HepG2 (cell line): Measurements from ENCODE around the gene PODXL. TPM values are rescaled to one million over a fixed set of nuclear protein-coding genes. Genes with fewer than 3 reads are reported as not detected.

Source experiments
- DNMT1 ChIP-seq: sonication (generic); formaldehyde crosslinking; IDR thresholded peaks from 2 replicates; pipeline ENCODE4 v1.5.1; 2020; ENCODE audit warnings: mild to moderate bottlenecking, missing genetic modification reagents
- FOXJ3 ChIP-seq: sonication (generic); formaldehyde crosslinking; IDR thresholded peaks from 2 replicates; pipeline ENCODE4 v1.4.0; 2020; ENCODE audit warnings: missing genetic modification reagents, mild to moderate bottlenecking, borderline replicate concordance
- FOXK2 ChIP-seq: fragments of 450-650 bp; IDR thresholded peaks from 2 replicates; pipeline ENCODE4 v1.6.1; 2016
- HES4 ChIP-seq: sonication (generic); formaldehyde crosslinking; IDR thresholded peaks from 2 replicates; pipeline ENCODE4 v1.9.0; 2021; ENCODE audit warnings: mild to moderate bottlenecking, missing genetic modification reagents, borderline replicate concordance
- HHEX ChIP-seq: IDR thresholded peaks from 2 replicates; pipeline ENCODE4 v1.6.1; 2016; ENCODE audit warnings: control low read depth
- IRX3 ChIP-seq: sonication (generic); formaldehyde crosslinking; IDR thresholded peaks from 2 replicates; pipeline ENCODE4 v1.8.1; 2023; ENCODE audit warnings: mild to moderate bottlenecking, low read depth, missing genetic modification reagents, borderline replicate concordance
- NCOA1 ChIP-seq: sonication (generic); formaldehyde crosslinking; IDR thresholded peaks from 2 replicates; pipeline ENCODE4 v1.9.0; 2021; ENCODE audit warnings: missing genetic modification reagents
- NR3C1 ChIP-seq: sonication (generic); formaldehyde crosslinking; IDR thresholded peaks from 2 replicates; pipeline ENCODE4 v1.4.0; 2020; ENCODE audit warnings: missing genetic modification reagents
- SIN3A ChIP-seq: IDR thresholded peaks from 2 replicates; pipeline ENCODE4 v1.6.1; 2011; ENCODE audit warnings: low read depth, mild to moderate bottlenecking, control low read depth, low read length, borderline replicate concordance
- SMC3 ChIP-seq: IDR thresholded peaks from 2 replicates; pipeline ENCODE4 v1.6.1; 2011; ENCODE audit warnings: low read length, improper control_type of control experiment
- SUZ12 ChIP-seq: fragments of 150-350 bp; IDR thresholded peaks from 2 replicates; pipeline ENCODE4 v1.6.1; 2014; ENCODE audit warnings: low read depth, low read length
- ZNF563 ChIP-seq: sonication (generic); formaldehyde crosslinking; IDR thresholded peaks from 2 replicates; pipeline ENCODE4 v1.8.0; 2022; ENCODE audit warnings: mild to moderate bottlenecking, moderate library complexity, missing genetic modification reagents
- ZNF572 ChIP-seq: sonication (generic); formaldehyde crosslinking; IDR thresholded peaks from 2 replicates; pipeline ENCODE4 v1.5.1; 2020; ENCODE audit warnings: mild to moderate bottlenecking, missing genetic modification reagents
- ZNF574 ChIP-seq: sonication (generic); formaldehyde crosslinking; IDR thresholded peaks from 2 replicates; pipeline ENCODE4 v1.4.0; 2020; ENCODE audit warnings: missing genetic modification reagents
- ZNF577 ChIP-seq: sonication (generic); formaldehyde crosslinking; IDR thresholded peaks from 2 replicates; pipeline ENCODE4 v1.4.0; 2020; ENCODE audit warnings: mild to moderate bottlenecking, low read depth, missing genetic modification reagents, borderline replicate concordance
- ZNF619 ChIP-seq: sonication (generic); formaldehyde crosslinking; IDR thresholded peaks from 2 replicates; pipeline ENCODE4 v1.4.0; 2020; ENCODE audit warnings: mild to moderate bottlenecking, missing genetic modification reagents
- ZNF670 ChIP-seq: sonication (generic); formaldehyde crosslinking; IDR thresholded peaks from 2 replicates; pipeline ENCODE4 v1.8.0; 2022; ENCODE audit warnings: mild to moderate bottlenecking, missing genetic modification reagents, borderline replicate concordance
- ZNF674 ChIP-seq: sonication (generic); formaldehyde crosslinking; IDR thresholded peaks from 2 replicates; pipeline ENCODE4 v1.5.0; 2020; ENCODE audit warnings: low read depth, mild to moderate bottlenecking, missing genetic modification reagents
- ZNF788 ChIP-seq: sonication (generic); formaldehyde crosslinking; IDR thresholded peaks from 2 replicates; pipeline ENCODE4 v1.5.0; 2020; ENCODE audit warnings: mild to moderate bottlenecking, missing genetic modification reagents, borderline replicate concordance
- ZNF841 ChIP-seq: sonication (generic); formaldehyde crosslinking; IDR thresholded peaks from 2 replicates; pipeline ENCODE4 v1.8.1; 2023; ENCODE audit warnings: missing genetic modification reagents, borderline replicate concordance
- polyA plus RNA-seq, 8 experiments: library from polyadenylated mRNA; depleted of rRNA in 3 of 8; stranded (reverse) in 7 of 8; unstranded in 1 of 8; fragments of >200 nt; fragmentation: Illumina TruSeq in 4 of 8; extraction: Trizol in 4 of 8; gene quantifications; 2 replicates each; pipeline versions ENCODE4 v1.2.1 to v1.2.3, GENCODE V29; 2011 to 2016; ENCODE audit warnings: low read depth in 4 of 8, missing spikeins in 1 of 8, mixed read lengths in 1 of 8; ENCODE audit not compliant: insufficient read depth in 1 of 8
- total RNA-seq, 5 experiments: library from RNA; depleted of rRNA; stranded (reverse); fragments of >200 nt; fragmentation: Illumina TruSeq; extraction: Trizol; gene quantifications; 2 replicates each; pipeline ENCODE4 v1.2.3, GENCODE V29; 2016; ENCODE audit warnings: low read depth in 1 of 5
- TF ChIP-seq, protein P1 (sequence below): sonication (generic); formaldehyde crosslinking; IDR thresholded peaks from 2 replicates; pipeline ENCODE4 v1.5.1; 2020; ENCODE audit warnings: mild to moderate bottlenecking, missing genetic modification reagents, moderate library complexity
- TF ChIP-seq, protein P2 (sequence below): sonication (generic); formaldehyde crosslinking; IDR thresholded peaks from 2 replicates; pipeline ENCODE4 v1.5.0; 2020; ENCODE audit warnings: missing genetic modification reagents

PODXL gene
- total and polyA plus RNA-seq, 2 of the 13 experiments (the other 11 are each of a cell fraction or from before 2014, with no cell fraction given) = 0.22 to 0.54 TPM

DNA sequence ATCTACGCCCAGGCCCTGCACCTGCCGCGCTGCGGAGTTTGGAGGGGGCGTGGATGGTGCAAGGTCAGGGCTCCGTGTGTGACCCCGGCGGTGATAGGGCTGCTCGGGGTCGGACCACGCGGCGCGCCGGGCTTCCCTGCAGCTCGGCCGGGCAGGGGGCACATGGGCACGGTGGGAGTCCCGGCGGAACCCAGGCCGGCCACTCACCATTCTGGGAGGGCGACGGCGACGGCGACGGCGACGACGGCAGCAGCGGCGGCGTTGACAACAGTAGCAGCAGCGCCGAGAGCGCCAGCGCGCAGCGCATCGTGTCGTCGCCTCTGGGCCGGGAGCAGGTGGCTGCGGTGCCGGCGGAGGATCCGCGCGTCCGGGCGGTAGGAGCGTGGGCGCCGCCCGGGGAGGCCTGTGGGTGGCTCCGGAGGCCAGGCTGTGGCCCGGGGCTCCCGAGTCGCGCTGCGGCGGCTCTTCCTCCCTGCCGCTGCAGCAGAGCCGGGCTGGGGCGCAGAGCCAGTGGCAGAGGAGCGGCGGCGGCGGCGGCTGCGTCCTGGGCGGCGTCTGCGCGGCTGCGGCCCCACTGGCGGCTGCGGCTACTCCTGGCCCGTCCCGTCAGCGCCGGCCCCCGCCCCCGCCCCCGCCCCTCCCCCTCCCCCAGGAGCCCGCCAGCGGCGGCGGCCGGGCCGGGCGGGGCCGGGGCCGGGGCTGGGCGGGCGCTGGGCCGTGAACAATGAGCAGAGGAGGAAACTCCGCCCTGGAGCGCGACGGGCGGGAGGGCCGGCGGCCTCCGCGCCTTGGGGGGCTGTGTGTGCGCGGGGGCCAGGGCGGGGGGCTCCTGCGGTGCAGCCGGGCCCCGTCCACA, at the start of gene PODXL (continued):
- 0 out of 2 replicates have a peak, but pooled peaks have one; percentile 10 for TF ChIP-seq ZNF574 (CRISPR knock-in tag)
- no peak for TF ChIP-seq ZNF670 (CRISPR knock-in tag)
- no peak for TF ChIP-seq ZNF572 (CRISPR knock-in tag)
- TF ChIP-seq ZNF788 (CRISPR knock-in tag) = no peak
- TF ChIP-seq FOXJ3 = no peak
- no peak for TF ChIP-seq ZNF577
- TF ChIP-seq ZNF841 = peak; percentile 70; the same call in 1 of the 2 replicates
- 0 out of 2 replicates have a peak, but pooled peaks have one; percentile 44 for TF ChIP-seq ZNF563 (CRISPR knock-in tag)
- TF ChIP-seq HES4 (CRISPR knock-in tag) = no peak
- no peak for TF ChIP-seq ZNF674 (CRISPR knock-in tag)
- TF ChIP-seq NR3C1 (CRISPR knock-in tag) = no peak
- TF ChIP-seq, protein P1, sequence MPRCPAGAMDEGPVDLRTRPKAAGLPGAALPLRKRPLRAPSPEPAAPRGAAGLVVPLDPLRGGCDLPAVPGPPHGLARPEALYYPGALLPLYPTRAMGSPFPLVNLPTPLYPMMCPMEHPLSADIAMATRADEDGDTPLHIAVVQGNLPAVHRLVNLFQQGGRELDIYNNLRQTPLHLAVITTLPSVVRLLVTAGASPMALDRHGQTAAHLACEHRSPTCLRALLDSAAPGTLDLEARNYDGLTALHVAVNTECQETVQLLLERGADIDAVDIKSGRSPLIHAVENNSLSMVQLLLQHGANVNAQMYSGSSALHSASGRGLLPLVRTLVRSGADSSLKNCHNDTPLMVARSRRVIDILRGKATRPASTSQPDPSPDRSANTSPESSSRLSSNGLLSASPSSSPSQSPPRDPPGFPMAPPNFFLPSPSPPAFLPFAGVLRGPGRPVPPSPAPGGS = peak; percentile 59; the same call in 1 of the 2 replicates
- TF ChIP-seq SUZ12 = no peak
- peak; percentile 51; the same call in 1 of the 2 replicates for TF ChIP-seq DNMT1
- no peak for TF ChIP-seq FOXK2
- TF ChIP-seq SMC3 = no peak
- TF ChIP-seq, protein P2, sequence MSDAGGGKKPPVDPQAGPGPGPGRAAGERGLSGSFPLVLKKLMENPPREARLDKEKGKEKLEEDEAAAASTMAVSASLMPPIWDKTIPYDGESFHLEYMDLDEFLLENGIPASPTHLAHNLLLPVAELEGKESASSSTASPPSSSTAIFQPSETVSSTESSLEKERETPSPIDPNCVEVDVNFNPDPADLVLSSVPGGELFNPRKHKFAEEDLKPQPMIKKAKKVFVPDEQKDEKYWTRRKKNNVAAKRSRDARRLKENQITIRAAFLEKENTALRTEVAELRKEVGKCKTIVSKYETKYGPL (CRISPR knock-in tag) = no peak
- TF ChIP-seq IRX3 (CRISPR knock-in tag) = no peak
- TF ChIP-seq NCOA1 (CRISPR knock-in tag) = no peak
- no peak for TF ChIP-seq ZNF619
- no peak for TF ChIP-seq HHEX (CRISPR knock-in tag)
- no peak for TF ChIP-seq SIN3A
